Mesenchymal stem cell (in vitro differentiated cells and primary cell): ENCODE measurements around the gene MLEC.

Source experiments
- DNase-seq: peaks from one replicate; pipeline ENCODE4 v3.0.0-alpha.2; 2013
- H2AFZ ChIP-seq: one replicate; pipeline ENCODE4 v1.6.1; 2013; ENCODE audit warnings: low read depth, mild to moderate bottlenecking, control low read depth, inconsistent platforms, low read length, moderate library complexity
- H2AK5ac ChIP-seq: 2 replicates; pipeline ENCODE4 v1.6.1; 2013; ENCODE audit warnings: low read length, moderate library complexity, mild to moderate bottlenecking, inconsistent platforms; ENCODE audit not compliant: severe bottlenecking
- H2BK120ac ChIP-seq: one replicate; pipeline ENCODE4 v1.6.1; 2013; ENCODE audit warnings: low read depth, mild to moderate bottlenecking, inconsistent platforms, low read length, moderate library complexity
- H2BK12ac ChIP-seq, 2 experiments: one replicate each; pipeline ENCODE4 v1.6.1; 2013; ENCODE audit warnings: inconsistent platforms in 2 of 2, low read length in 2 of 2, mild to moderate bottlenecking in 2 of 2, moderate library complexity in 2 of 2, control low read depth in 1 of 2
- H2BK15ac ChIP-seq: one replicate; pipeline ENCODE4 v1.6.1; 2013; ENCODE audit warnings: mild to moderate bottlenecking, low read depth, inconsistent platforms; ENCODE audit not compliant: poor library complexity, severe bottlenecking
- H2BK5ac ChIP-seq: 2 replicates; pipeline ENCODE4 v1.6.1; 2013; ENCODE audit warnings: low read depth, mild to moderate bottlenecking, low read length, control low read depth, inconsistent platforms; ENCODE audit not compliant: poor library complexity, severe bottlenecking
- H3K14ac ChIP-seq, 2 experiments: one replicate each; pipeline ENCODE4 v1.6.1; 2013; ENCODE audit warnings: inconsistent platforms in 2 of 2, low read length in 2 of 2, control low read depth in 1 of 2, mild to moderate bottlenecking in 1 of 2, moderate library complexity in 1 of 2
- H3K18ac ChIP-seq, 2 experiments: one replicate each; pipeline ENCODE4 v1.6.1; 2013; ENCODE audit warnings: inconsistent platforms in 2 of 2, low read length in 2 of 2, control low read depth in 1 of 2, low read depth in 1 of 2, mild to moderate bottlenecking in 1 of 2
- H3K23ac ChIP-seq, 2 experiments: one replicate each; pipeline ENCODE4 v1.6.1; 2013; ENCODE audit warnings: inconsistent platforms in 2 of 2, low read length in 2 of 2, mild to moderate bottlenecking in 2 of 2, moderate library complexity in 2 of 2, control low read depth in 1 of 2
- H3K27ac ChIP-seq: 2 replicates; pipeline ENCODE4 v1.5.1; 2013; ENCODE audit warnings: mild to moderate bottlenecking, moderate library complexity, low read length, control low read depth, inconsistent platforms; ENCODE audit not compliant: poor library complexity, severe bottlenecking
- H3K27me3 ChIP-seq, 2 experiments: 2 replicates each; pipeline versions ENCODE4 v1.6.1 to v1.7.0; 2013; ENCODE audit warnings: low read length in 2 of 2, mild to moderate bottlenecking in 2 of 2, moderate library complexity in 2 of 2, control low read depth in 1 of 2, inconsistent platforms in 1 of 2; ENCODE audit not compliant: control insufficient read depth in 1 of 2, insufficient read depth in 1 of 2
- H3K36me3 ChIP-seq, 2 experiments: 2 replicates each; pipeline versions ENCODE4 v1.6.1 to v1.7.0; 2013; ENCODE audit warnings: low read length in 2 of 2, control low read depth in 1 of 2, inconsistent platforms in 1 of 2, low read depth in 1 of 2, mild to moderate bottlenecking in 1 of 2; ENCODE audit not compliant: insufficient read depth in 2 of 2, control insufficient read depth in 1 of 2
- H3K4ac ChIP-seq, 2 experiments: one replicate each; pipeline ENCODE4 v1.6.1; 2013; ENCODE audit warnings: inconsistent platforms in 2 of 2, low read length in 2 of 2, mild to moderate bottlenecking in 2 of 2, moderate library complexity in 2 of 2, control low read depth in 1 of 2, low read depth in 1 of 2
- H3K4me1 ChIP-seq: 2 replicates; pipeline ENCODE4 v1.6.1; 2013; ENCODE audit warnings: low read depth, low read length, control low read depth; ENCODE audit not compliant: control insufficient read depth, insufficient read depth
- H3K4me2 ChIP-seq: 2 replicates; pipeline ENCODE4 v1.6.1; 2013; ENCODE audit warnings: low read length, mild to moderate bottlenecking, inconsistent platforms; ENCODE audit not compliant: poor library complexity, severe bottlenecking
- H3K4me3 ChIP-seq, 2 experiments: 2 replicates each; pipeline versions ENCODE4 v1.5.1 to v1.7.0; 2013; ENCODE audit warnings: low read length in 2 of 2, mild to moderate bottlenecking in 2 of 2, control low read depth in 1 of 2, low read depth in 1 of 2; ENCODE audit not compliant: insufficient read depth in 1 of 2
- H3K79me1 ChIP-seq: replicated peaks from 2 replicates; pipeline ENCODE4 v1.6.1; 2013; ENCODE audit warnings: mild to moderate bottlenecking, control low read depth, low read length, inconsistent platforms; ENCODE audit not compliant: poor library complexity, severe bottlenecking
- H3K9ac ChIP-seq: 2 replicates; pipeline ENCODE4 v1.7.0; 2013; ENCODE audit warnings: mild to moderate bottlenecking, low read length, moderate library complexity
- H3K9me3 ChIP-seq: 2 replicates; pipeline ENCODE4 v1.7.0; 2013; ENCODE audit warnings: mild to moderate bottlenecking, low read length; ENCODE audit not compliant: control insufficient read depth
- H4K8ac ChIP-seq: one replicate; pipeline ENCODE4 v1.6.1; 2013; ENCODE audit warnings: inconsistent platforms, mild to moderate bottlenecking, low read length, moderate library complexity
- H4K91ac ChIP-seq: one replicate; pipeline ENCODE4 v1.6.1; 2013; ENCODE audit warnings: mild to moderate bottlenecking, low read length, inconsistent platforms
- WGBS: methylation state at CpG from one replicate; pipeline ENCODE4 v1.1.7; 2013; ENCODE audit warnings: mixed read lengths; 5-methylcytosine and 5-hydroxymethylcytosine counted together

The MLEC gene

GRCh38 chr12:120663741-120664140 lies 23.2 kb upstream of the MLEC start:
- Histone ChIP-seq H4K91ac (no peak overlapping the region), H3K18ac (no peak overlapping the region), H2AFZ (no peak overlapping the region), H2BK5ac (no peak overlapping the region), H3K23ac (no peak overlapping the region), H2AK5ac (no peak overlapping the region), H3K4ac (no peak overlapping the region), H2BK120ac (no peak overlapping the region), H3K79me1 (no peaks in the 10 kb centered on the region), H3K27ac (no peak overlapping the region), H3K4me1 (no peaks in the 10 kb centered on the region), H4K8ac (no peak overlapping the region), H3K4me2 (no peak overlapping the region), H2BK15ac (no peak overlapping the region), H3K9me3 (peaks cover 7% of the 10 kb centered on the region), H3K27me3 (peaks cover 35 to 51% of the 10 kb centered on the region in 2 experiments), H3K36me3 (no peaks in the 10 kb centered on the region), H3K9ac (no peak overlapping the region), H3K14ac (no peak overlapping the region), H2BK12ac (no peak overlapping the region), H3K4me3 (no peak overlapping the region)
- 81% methylated on average over 5 of the region's 5 CpGs for WGBS
- no peak for DNase-seq

DNA sequence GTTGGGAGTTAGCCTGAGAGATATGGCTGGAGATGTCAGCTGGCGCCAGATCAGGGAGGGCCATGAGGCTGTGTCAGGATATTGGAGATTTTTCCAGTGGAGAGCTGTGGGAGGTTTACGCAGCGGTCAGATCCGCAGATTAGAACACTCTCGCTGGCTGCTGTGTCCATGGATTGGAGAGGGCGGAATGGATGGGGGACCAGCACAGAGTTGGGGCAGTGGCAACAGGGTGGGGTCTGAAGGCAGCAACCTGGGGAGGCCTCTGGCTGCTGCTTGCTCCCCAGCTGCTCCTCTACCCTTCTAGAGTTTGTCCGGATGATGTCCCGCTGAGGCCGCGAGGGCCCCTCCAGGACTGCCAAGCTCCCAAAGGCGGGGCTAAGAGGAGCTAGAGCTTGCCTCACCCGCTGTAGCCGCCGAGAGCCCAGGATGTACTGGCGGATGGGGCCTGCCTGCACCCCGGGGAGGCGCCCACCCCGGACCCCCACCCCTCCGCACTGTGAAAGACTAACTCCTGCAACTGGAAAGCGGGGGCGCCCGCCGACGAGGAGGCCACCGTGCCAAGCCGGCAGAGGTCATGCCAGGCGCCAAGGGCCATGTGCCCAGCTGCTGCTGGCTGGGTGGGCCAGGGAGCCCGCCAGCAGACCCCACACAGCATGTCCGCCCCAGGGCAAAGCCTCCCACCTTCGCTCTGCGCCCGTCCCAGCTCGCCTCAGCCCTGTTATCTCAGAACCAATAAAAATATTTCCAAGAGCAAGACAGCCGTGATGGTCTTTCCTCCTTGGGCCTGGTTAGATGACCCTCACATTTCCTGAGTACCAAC lies 20.2 kb upstream of the MLEC start:
- Histone ChIP-seq H3K27ac (no peak overlapping the region), H3K14ac (no peak overlapping the region), H4K8ac (no peak overlapping the region), H4K91ac (no peak overlapping the region), H3K23ac (no peak overlapping the region), H3K9me3 (no peaks in the 10 kb centered on the region), H3K18ac (no peak overlapping the region), H3K4me1 (peaks cover 2% of the 10 kb centered on the region), H2BK15ac (no peak overlapping the region), H2AK5ac (no peak overlapping the region), H3K4me2 (no peak overlapping the region), H3K9ac (no peak overlapping the region), H2AFZ (no peak overlapping the region), H3K27me3 (peaks cover 20 to 42% of the 10 kb centered on the region in 2 experiments), H3K36me3 (no peaks in the 10 kb centered on the region), H2BK12ac (no peak overlapping the region), H3K79me1 (no peaks in the 10 kb centered on the region), H2BK120ac (no peak overlapping the region), H3K4ac (no peak overlapping the region), H2BK5ac (no peak overlapping the region), H3K4me3 (peak overlapping the region in 1 of 2 experiments; percentile 33)
- DNase-seq: no peak
- 85% methylated on average over 34 of the region's 34 CpGs for WGBS

DNA sequence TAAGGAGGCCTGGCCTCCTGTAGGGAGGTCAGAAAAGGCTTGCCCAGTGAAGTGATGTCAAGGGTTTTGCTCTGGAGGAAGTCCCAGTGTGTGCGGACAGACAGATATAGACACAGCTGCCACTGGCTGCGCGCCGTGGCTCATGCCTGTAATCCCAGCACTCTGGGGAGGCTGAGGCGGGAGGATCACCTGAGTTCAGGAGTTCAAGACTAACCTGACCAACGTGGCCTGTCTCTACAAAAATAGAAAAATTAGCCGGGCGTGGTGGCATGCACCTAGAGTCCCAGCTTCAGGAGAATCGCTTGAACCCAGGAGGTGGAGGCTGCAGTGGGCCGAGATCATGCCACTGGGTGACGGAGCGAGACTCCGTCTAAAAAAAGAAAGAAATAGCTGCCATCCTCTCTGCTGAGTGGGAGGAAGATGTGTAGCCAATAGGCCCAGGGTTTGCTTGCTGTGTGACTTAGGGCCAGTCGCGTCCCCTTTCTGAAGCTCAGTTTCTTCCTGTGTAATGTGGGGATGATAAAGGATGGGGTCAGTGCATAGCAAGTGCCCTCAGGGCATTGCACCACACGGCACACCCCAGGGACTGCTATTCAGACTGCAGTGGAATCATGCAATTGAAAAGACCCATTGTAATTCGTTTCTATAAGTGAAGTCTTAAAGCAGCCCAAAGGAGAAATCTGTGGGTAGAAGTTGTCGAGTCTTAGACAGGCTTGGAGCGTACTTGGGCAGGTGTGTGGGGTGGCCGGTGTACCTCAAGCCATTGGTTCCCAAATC lies 18.7 kb upstream of the MLEC start:
- H3K4me1 ChIP-seq: peaks cover 2% of the 10 kb centered on the region
- H2AFZ ChIP-seq: no peak overlapping the region
- H2BK12ac ChIP-seq: no peak overlapping the region
- H3K9ac ChIP-seq: no peak overlapping the region
- DNase-seq: no peak
- no peak overlapping the region for H2AK5ac ChIP-seq
- no peak overlapping the region for H2BK15ac ChIP-seq
- H3K27ac ChIP-seq: no peak overlapping the region
- H3K36me3 ChIP-seq: no peaks in the 10 kb centered on the region
- H3K14ac ChIP-seq: no peak overlapping the region
- no peak overlapping the region for H3K4me3 ChIP-seq
- no peak overlapping the region for H2BK5ac ChIP-seq
- no peaks in the 10 kb centered on the region for H3K9me3 ChIP-seq
- H2BK120ac ChIP-seq: no peak overlapping the region
- H3K79me1 ChIP-seq: no peaks in the 10 kb centered on the region
- H3K27me3 ChIP-seq: peaks cover 16 to 40% of the 10 kb centered on the region in 2 experiments
- H3K4me2 ChIP-seq: no peak overlapping the region
- no peak overlapping the region for H3K23ac ChIP-seq
- H4K8ac ChIP-seq: no peak overlapping the region
- H4K91ac ChIP-seq: no peak overlapping the region
- H3K18ac ChIP-seq: no peak overlapping the region
- H3K4ac ChIP-seq: no peak overlapping the region
- 80% methylated on average over 20 of the region's 20 CpGs for WGBS
